ENCODE results near the gene BTG2. TPM values are rescaled to one million over a fixed set of nuclear protein-coding genes. Genes with fewer than 3 reads are reported as not detected.
"Not testable (repeated sequence)": the region's sequence is repeated elsewhere in the genome, so short reads cannot be mapped to it uniquely, and the experiment has no call there.

Gene BTG2
- total RNA-seq, 2 donors from 2014 or later: 64.7 to 153 TPM

DNA sequence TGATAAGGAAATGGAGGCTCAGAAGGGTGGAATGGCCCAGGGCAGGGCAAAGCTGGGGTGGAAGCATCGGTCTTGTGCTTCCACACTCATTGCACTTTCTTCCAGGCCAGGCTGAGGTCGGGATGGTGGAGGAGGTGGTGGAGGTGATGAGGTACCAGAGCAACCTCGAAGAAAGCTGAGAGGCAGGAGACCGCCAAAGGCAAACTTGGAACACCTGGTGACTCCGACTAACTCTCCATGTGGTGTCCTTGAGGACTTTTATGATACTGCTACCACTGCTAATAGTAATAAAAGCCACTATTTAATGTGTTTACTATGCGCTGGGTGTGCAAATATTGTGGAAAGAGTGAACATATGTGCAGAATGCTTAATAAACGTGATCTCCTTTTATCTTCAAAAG lies 16.9 kb upstream of the BTG2 start:
- intact Hi-C loops (cut with DNase I): no loop called here
- DNase-seq (ENCODE audit: low spot score): peak; percentile 26

DNA sequence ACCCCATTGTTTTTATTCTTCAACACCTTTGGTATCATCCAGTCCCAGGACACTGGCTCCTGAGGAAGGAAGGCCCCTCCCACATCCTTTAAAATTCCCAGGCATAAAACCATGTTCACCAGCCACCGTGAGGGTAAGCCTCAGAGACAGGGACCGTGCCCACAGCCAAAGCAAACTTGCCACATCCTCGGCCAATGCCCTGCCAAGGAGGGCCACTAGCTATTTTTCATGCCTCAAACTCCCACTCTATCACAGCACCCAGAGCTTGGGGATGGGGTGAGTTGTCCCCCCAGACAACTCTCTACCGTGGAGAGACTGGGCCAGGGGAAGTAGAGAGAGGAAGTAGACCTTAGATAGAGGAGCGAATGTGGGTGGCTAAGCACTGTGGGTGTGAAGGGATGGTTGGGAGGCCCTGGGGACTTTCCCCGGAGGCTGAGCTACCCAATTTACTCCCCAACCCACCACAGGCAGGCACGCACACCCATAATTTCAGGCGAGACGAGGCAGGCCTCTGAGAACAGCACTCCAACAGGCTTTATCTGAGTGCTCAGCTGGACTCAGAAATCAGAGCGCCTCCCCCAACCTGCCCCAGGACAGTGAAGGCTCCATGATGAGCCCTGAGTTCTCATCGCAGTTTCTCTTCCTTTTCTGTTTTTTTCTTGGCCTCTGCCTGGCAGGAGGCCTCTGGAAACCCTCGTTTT lies 15.9 kb upstream of the BTG2 start:
- DNase-seq (ENCODE audit: low spot score): peak; percentile 85

DNA sequence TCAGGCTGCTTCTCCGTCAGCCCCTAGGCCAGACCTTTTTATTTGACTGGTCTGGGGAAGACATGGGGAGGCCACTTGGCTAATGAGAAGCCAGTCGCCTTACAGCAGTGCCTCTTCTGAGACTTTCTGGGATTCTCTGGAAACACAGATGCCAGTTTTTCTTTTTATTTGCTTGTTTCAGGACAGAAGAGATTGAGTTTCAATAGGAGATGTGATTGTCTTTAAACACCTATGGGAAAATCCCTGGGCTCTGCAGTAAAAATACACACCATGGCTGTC lies 15.4 kb upstream of the BTG2 start:
- intact Hi-C loops (cut with DNase I): no loop called here
- DNase-seq (ENCODE audit: low spot score): peak; percentile 1

More for the DNA sequence above, 15.9 kb upstream of the BTG2 start:
- intact Hi-C loops (cut with DNase I): no loop called here

- peak; percentile 99 for DNase-seq (ENCODE audit: low spot score)
- intact Hi-C loops (cut with DNase I): no loop called here
Observed at GRCh38 chr1:203290261-203291089, 14.8 kb upstream of the BTG2 start.

DNA sequence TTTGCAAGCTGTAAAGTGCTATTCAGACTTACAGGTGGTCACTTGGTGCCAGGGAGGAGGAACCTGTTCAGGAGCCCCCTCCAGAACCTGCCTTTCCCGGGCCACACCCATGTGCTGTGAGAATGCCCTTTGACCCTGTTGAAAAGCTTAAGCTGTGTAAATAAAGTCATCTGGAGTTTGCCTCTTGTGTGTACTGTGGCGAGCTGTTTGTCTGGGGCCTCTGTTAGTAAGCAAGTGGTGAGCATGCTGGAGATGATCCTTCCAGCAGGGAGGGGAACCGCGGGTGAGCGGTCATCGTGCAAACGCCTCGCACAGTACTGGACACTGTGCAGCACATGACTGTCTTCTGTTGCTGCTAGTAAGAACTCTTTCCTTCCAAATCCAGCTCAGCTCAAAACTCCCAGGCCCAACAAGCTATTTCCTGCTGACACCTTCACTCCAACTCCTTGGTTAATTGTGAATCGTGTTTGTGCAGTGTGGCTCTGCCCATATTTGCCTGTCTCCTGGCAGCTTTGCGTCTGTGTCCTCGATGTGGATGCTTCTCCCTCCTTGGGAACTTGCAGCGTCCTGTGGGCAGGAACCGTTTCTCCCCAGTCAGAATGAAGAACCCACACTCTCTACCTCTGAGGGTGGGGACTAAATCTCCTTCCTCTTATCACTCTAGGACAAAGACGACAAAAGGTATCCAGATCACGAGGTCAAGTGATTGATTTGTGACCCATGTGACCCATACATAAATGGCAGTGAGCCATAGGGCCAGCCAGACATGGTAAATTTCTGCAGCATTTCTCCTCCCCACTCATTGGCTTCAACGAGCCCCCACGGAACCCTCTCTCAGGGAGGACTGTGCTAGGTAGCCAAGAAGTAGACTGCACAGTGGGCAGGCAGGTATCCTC lies 13.9 kb upstream of the BTG2 start:
- peak; percentile 81 for DNase-seq (ENCODE audit: low spot score)
- intact Hi-C loops (cut with DNase I): no loop called here

GRCh38 chr1:203295796-203296195 lies 9.5 kb upstream of the BTG2 start:
- DNase-seq (ENCODE audit: low spot score): peak; percentile 17
- intact Hi-C loops (cut with DNase I): no loop called here

DNA sequence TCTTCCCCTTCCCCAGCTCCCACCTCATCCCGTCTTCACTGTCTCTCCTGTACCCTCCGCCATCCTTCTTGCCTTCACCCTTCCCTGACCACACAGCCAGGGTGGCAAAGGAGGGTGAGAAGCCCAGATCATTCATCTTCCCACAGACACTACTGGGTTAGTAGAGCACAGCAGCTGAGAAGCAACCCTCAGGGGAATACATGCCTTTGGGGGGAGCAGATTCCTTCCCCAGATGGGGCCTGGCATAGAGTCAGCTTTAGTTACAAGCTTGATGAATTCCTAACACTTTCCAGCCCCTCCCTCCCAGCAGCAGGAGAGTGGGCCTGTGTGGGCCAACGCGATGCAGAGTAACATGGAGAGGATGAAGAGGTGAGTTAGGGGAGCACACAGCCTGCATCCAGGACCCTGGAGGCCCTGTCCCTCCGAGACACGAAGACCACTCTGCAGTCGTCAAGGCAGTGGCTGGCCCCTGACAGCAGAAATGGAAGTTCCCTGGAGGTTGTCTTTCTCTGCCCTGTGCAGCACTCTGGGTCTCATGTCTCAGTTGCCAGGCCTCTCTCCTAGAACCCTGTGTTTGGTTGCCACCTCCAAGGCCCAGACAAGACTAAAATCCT lies 8.8 kb upstream of the BTG2 start:
- intact Hi-C loops (cut with DNase I): no loop called here
- peak; percentile 36 for DNase-seq (ENCODE audit: low spot score)

DNA sequence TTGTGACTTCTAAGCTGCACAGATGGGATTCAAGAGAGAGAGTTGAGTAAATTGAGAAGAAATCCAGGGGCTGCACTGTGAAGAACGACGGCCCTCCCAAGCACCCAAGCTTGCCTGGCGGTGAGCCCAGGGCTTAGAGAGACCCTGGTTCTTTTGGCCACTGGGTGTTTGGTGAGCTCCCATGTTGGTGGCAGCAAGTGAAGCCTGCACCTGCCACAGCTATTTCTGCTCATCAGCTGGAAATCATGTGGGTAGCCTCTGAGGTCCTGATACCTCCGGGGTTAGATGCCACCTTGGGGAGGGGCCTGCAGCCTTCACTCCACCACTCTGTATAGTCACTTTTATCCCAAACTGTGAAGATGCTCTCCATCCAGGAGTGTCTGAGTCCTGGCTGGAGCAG lies 6.2 kb upstream of the BTG2 start:
- DNase-seq (ENCODE audit: low spot score): peak; percentile 56

DNA sequence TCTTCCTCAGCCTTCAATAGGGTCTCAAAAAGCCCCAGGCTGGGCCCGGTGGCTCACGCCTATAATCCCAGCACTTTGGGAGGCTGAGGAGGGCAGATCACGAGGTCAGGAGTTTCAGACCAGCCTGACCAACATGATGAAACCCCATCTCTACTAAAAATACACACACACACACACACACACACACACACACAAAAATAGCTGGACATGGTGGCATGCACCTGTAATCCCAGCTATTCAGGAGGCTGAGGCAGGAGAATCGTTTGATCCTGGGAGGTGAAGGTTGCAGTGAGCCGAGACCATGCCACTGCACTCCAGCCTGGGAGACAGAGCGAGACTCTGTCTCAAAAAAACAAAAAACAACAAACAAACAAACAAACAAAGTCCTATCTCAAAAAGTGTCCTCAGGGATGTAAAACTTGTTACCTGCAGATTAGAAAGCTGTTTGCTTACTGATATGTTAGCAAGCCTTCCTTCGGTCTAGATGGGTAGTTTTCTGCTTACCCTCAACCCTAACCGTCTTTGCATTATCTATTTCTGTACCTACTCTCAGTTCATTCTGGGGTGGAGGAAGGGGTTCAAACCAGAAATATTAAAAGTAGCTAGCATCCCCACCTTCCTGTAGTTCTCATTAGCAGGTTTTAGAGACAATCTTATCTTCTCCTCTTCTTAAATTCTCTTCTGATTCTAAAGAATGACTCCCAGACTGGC lies 5.4 kb upstream of the BTG2 start:
- intact Hi-C loops (cut with DNase I): not testable (repeated sequence)
- peak; percentile 2 for DNase-seq (ENCODE audit: low spot score)

More for the DNA sequence above, 6.2 kb upstream of the BTG2 start:
- intact Hi-C loops (cut with DNase I): no loop called here

GRCh38 chr1:203300441-203301330 lies 4.6 kb upstream of the BTG2 start:
- intact Hi-C loops (cut with DNase I): no loop called here
- peak; percentile 64 for DNase-seq (ENCODE audit: low spot score)

DNA sequence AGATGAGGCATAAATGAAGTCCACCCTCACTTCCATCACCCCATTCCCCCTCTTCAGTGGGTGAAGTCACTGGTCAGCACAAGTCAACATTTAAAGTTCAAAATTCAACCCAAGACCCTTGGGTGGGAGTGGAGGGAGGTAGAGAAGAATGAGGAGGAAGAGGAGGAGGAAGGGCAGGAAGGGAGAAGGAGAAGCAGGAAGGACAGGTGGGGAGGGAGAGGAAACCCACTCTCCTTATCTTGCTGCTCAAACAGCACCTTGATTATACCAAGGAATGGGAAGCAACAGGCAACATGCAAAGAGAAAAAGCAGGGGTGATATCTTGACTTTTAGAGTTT lies 4.0 kb upstream of the BTG2 start:
- intact Hi-C loops (cut with DNase I): no loop called here
- DNase-seq (ENCODE audit: low spot score): no peak

- intact Hi-C loops (cut with DNase I): no loop called here
- DNase-seq (ENCODE audit: low spot score): peak; percentile 68
Observed at GRCh38 chr1:203302456-203302855, 2.9 kb upstream of the BTG2 start.

DNA sequence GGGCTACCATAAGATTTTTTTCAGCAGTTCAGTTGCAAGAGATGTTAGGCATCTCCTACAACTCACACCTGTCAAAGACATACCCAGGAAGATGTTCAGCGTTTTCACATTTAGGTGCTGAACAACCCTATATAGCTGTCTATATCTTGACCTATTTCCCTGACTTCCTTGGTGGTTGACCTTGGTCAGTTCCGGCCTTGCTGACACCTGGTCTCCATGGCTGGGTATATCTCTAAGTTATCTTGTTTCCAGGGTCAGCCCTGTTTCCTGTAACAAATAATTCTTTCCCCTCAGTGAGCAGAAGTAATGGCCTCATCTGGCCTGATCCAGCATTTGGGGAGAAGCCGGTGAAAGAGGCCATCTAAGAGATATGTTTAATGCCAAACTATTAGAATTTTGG lies 2.4 kb upstream of the BTG2 start:
- peak; percentile 35 for DNase-seq (ENCODE audit: low spot score)
- intact Hi-C loops (cut with DNase I): no loop called here

GRCh38 chr1:203304391-203304918 lies 864 bp upstream of the BTG2 start:
- intact Hi-C loops (cut with DNase I): no loop called here
- peak; percentile 78 for DNase-seq (ENCODE audit: low spot score)

DNA sequence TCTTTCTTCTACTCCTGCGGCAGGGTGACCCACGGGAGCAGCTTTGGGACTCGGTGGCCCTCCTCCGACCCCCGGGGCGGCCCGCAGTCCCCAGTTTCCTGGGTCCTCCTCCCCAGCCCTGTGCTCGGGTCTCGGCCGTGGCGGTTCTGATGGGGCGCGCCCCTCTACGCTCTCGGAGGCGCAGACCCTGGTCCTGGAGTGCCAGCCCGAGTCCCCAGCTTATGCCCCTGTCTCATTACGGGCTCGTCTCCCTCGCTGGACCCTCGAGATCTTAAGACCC lies 430 bp downstream of the BTG2 start:
- peak; percentile 82 for DNase-seq (ENCODE audit: low spot score)
- intact Hi-C loops (cut with DNase I): loop anchor here in 1 of 2 donors (5.0 kb wide), 1 partner anchor 33 kb away; no protein-coding TSS in a partner anchor

GRCh38 chr1:203306089-203306964 lies 1.0 kb downstream of the BTG2 start:
- intact Hi-C loops (cut with DNase I): loop anchor here in 1 of 2 donors (5.0 kb wide), 1 partner anchor 34 kb away; no protein-coding TSS in a partner anchor

More at GRCh38 chr1:203306089-203306964, 1.0 kb downstream of the BTG2 start:
- DNase-seq (ENCODE audit: low spot score): peak; percentile 92
